ENCODE measurements around the gene OSBPL5.

GRCh38 chr11:3155691-3156258, 9.3 kb downstream of the OSBPL5 start:
- TF ChIP-seq ELF4 (IDR thresholded peaks at IDR 0.05) (no peak), FOXM1 (IDR thresholded peaks at IDR 0.05; ENCODE audit: borderline replicate concordance) (no peak), SP1 (IDR thresholded peaks at IDR 0.05) (no peak), NFRKB (IDR thresholded peaks at IDR 0.05) (no peak), ARNT (IDR thresholded peaks at IDR 0.05) (no peak), SUZ12 (IDR thresholded peaks at IDR 0.05) (no peak), ZNF384 (IDR thresholded peaks at IDR 0.05) (no peak), HDGF (IDR thresholded peaks at IDR 0.05; ENCODE audit: borderline replicate concordance) (no peak), TARDBP (IDR thresholded peaks at IDR 0.05) (no peak), PKNOX1 (IDR thresholded peaks at IDR 0.05) (no peak), CTBP1 (IDR thresholded peaks at IDR 0.05; ENCODE audit: borderline replicate concordance) (no peak), FOXA1 (IDR thresholded peaks at IDR 0.05) (no peak)
